KMS-11 (cell line): ENCODE measurements around the gene RTP5.

Source experiments
- H2AFZ ChIP-seq: fragments of 200-600 bp; sonication (generic); 2 replicates; pipeline ENCODE4 v1.6.1; 2016; ENCODE audit warnings: antibody characterized with exemption, mixed run types, low read depth
- H3K27ac ChIP-seq: fragments of 200-600 bp; sonication (generic); 2 replicates; pipeline ENCODE4 v1.6.1; 2016; ENCODE audit warnings: mild to moderate bottlenecking, mixed run types
- H3K27me3 ChIP-seq: fragments of 200-600 bp; sonication (generic); 2 replicates; pipeline ENCODE4 v1.6.1; 2017; ENCODE audit warnings: mild to moderate bottlenecking, low read depth, mixed run types, moderate library complexity; ENCODE audit not compliant: insufficient read depth
- H3K36me3 ChIP-seq: fragments of 200-600 bp; sonication (generic); 2 replicates; pipeline ENCODE4 v1.6.1; 2017; ENCODE audit warnings: mild to moderate bottlenecking, mixed run types; ENCODE audit not compliant: insufficient read depth
- H3K4me1 ChIP-seq: fragments of 200-600 bp; sonication (generic); 2 replicates; pipeline ENCODE4 v1.6.1; 2016; ENCODE audit warnings: mild to moderate bottlenecking, low read depth, mixed run types; ENCODE audit not compliant: poor library complexity, severe bottlenecking
- H3K4me2 ChIP-seq: fragments of 200-600 bp; sonication (generic); 2 replicates; pipeline ENCODE4 v1.7.0; 2016; ENCODE audit warnings: mild to moderate bottlenecking, mixed run types
- H3K4me3 ChIP-seq: fragments of 200-600 bp; sonication (generic); IDR thresholded peaks from 2 replicates; pipeline ENCODE4 v1.6.1; 2017; ENCODE audit warnings: low read depth, low read length, mixed read lengths; ENCODE audit not compliant: insufficient read depth
- H3K79me2 ChIP-seq: fragments of 200-600 bp; sonication (generic); 2 replicates; pipeline ENCODE4 v1.6.1; 2016; ENCODE audit warnings: low read depth, mixed run types; ENCODE audit not compliant: insufficient read depth
- H3K9ac ChIP-seq: fragments of 200-600 bp; sonication (generic); 2 replicates; pipeline ENCODE4 v1.6.1; 2016; ENCODE audit warnings: mild to moderate bottlenecking, mixed run types
- H4K20me1 ChIP-seq: fragments of 200-600 bp; sonication (generic); 2 replicates; pipeline ENCODE4 v1.6.1; 2016; ENCODE audit warnings: mild to moderate bottlenecking, mixed run types; ENCODE audit not compliant: insufficient read depth
- CTCF ChIP-seq: fragments of 200-600 bp; sonication (generic); conservative IDR thresholded peaks from 2 replicates; pipeline ENCODE4 v1.6.1; 2017; ENCODE audit warnings: low read depth, mild to moderate bottlenecking, antibody characterized with exemption, low read length, moderate library complexity, mixed read lengths

Gene RTP5

DNA sequence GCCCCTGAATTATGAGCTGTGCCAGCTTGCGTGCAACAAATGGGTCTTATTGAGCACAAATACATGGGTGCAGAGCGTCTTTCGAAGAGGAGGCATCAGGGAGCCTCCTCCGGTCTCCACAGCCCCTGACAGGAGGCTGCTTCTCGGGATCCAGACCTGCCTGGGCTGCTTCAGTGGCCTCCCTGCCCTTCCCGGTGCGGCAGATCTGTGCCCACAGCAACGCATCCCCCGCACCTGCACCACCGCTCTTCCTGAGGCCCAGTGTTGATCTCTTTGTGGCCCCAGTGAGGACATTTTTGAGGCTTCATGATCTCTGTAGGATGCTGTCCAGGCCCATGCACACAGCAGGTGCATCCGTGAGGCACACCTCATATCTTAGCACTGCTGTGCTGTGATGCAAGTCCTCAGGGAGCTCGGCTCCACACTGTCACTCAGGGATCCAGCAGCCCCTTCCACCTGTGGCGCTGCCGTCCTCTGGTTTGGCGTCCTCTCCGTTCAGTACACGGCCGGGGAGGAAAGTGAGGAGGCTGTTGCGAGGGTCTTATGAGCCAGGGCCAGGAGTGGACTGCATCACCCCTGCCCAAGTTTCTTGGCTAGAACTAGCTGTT, 17.4 kb downstream of the RTP5 start:
- H4K20me1 ChIP-seq = no peaks in the 10 kb centered on the region
- no peak for TF ChIP-seq CTCF
- H3K79me2 ChIP-seq = no peaks in the 10 kb centered on the region
- H3K4me2 ChIP-seq = no peak overlapping the region
- H3K27ac ChIP-seq = no peak overlapping the region
- peaks cover 10% of the 10 kb centered on the region for H3K4me1 ChIP-seq
- H2AFZ ChIP-seq = no peak overlapping the region
- no peaks in the 10 kb centered on the region for H3K27me3 ChIP-seq
- no peaks in the 10 kb centered on the region for H3K36me3 ChIP-seq
- H3K9ac ChIP-seq = no peak overlapping the region
- H3K4me3 ChIP-seq = no peak overlapping the region

GRCh38 chr2:241887806-241888522, 18.4 kb downstream of the RTP5 start:
- Histone ChIP-seq H3K36me3 (no peaks in the 10 kb centered on the region), H3K4me1 (peaks cover 4% of the 10 kb centered on the region)

DNA sequence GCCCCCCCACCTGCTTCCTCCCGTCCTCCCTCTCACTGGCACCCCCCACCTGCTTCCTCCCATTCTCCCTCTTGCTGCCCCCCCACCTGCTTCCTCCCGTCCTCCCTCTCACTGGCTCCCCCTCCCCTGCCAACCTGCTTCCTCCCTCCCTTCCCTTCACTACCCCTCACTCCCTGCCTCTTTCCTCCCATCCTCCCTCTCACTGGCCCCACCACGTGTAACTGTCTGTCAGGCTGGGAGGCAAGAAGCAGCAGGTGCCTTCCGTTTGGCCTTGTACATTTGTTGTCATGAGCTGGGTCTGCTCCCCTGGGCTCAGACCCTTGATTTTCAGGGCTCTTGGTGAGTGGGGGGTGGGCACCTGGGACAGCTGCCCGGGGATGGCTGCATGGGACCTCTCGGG, 19.1 kb downstream of the RTP5 start:
- no peak overlapping the region for H3K9ac ChIP-seq
- no peaks in the 10 kb centered on the region for H3K27me3 ChIP-seq
- H3K4me3 ChIP-seq = no peak overlapping the region
- no peak overlapping the region for H3K27ac ChIP-seq
- H3K4me2 ChIP-seq = no peak overlapping the region
- no peaks in the 10 kb centered on the region for H3K36me3 ChIP-seq
- H3K4me1 ChIP-seq = no peaks in the 10 kb centered on the region
- H2AFZ ChIP-seq = no peak overlapping the region
- H3K79me2 ChIP-seq = no peaks in the 10 kb centered on the region
- no peaks in the 10 kb centered on the region for H4K20me1 ChIP-seq
- no peak for TF ChIP-seq CTCF

More at GRCh38 chr2:241887806-241888522, 18.4 kb downstream of the RTP5 start:
- no peaks in the 10 kb centered on the region for H3K79me2 ChIP-seq
- H3K4me3 ChIP-seq = no peak overlapping the region
- no peak overlapping the region for H3K27ac ChIP-seq
- H3K4me2 ChIP-seq = no peak overlapping the region
- H3K27me3 ChIP-seq = no peaks in the 10 kb centered on the region
- TF ChIP-seq CTCF = no peak
- H3K9ac ChIP-seq = no peak overlapping the region
- H2AFZ ChIP-seq = no peak overlapping the region
- no peaks in the 10 kb centered on the region for H4K20me1 ChIP-seq

DNA sequence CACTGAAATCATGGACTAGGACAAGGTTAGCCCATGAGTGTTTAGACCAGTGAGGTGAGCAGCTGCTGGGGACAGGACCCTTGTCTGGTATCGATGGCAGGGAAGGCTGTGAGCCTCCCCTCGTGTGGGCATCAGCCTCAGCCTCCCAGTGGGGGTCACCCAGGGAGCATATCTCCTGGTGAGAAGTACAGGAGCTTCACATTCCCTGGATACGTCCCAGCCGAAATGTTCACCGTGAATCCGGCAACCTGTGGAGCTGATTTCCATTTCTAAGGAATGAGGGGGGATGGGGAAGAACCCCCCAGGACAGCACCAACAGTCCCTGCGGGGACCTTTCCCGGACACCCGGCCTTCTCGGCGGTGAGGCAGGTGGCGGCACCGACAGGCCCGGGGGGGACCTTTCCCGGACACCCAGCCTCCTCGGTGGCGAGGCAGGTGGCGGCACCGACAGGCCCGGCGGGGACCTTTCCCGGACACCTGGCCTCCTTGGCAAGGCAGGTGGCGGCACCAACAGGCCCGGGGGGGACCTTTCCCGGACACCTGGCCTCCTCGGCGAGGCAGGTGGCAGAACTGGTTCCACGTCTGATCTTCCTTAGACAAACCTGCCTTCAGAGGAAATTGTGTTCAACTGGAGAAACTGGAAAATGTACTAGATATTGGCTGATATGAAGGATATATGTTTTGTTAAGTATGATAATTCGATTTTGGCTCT, 21.2 kb downstream of the RTP5 start:
- no peaks in the 10 kb centered on the region for H3K36me3 ChIP-seq
- no peak overlapping the region for H3K4me2 ChIP-seq
- H4K20me1 ChIP-seq = no peaks in the 10 kb centered on the region
- H3K4me3 ChIP-seq = no peak overlapping the region
- H3K4me1 ChIP-seq = no peaks in the 10 kb centered on the region
- no peak overlapping the region for H3K9ac ChIP-seq
- no peak overlapping the region for H3K27ac ChIP-seq
- no peak overlapping the region for H2AFZ ChIP-seq
- TF ChIP-seq CTCF = no peak
- H3K79me2 ChIP-seq = no peaks in the 10 kb centered on the region
- no peaks in the 10 kb centered on the region for H3K27me3 ChIP-seq
